Activated naive CD4-positive, alpha-beta T cell treated with anti-CD3 and anti-CD28 coated beads, Interleukin-2, amount 10 ng/mL, durations not matched to agents 7 days and 5 days (primary cell): ENCODE measurements around the gene ENDOG.
"Not testable (repeated sequence)": the region's sequence is repeated elsewhere in the genome, so short reads cannot be mapped to it uniquely, and the experiment has no call there.

ENCODE experiments used
- CTCF ChIA-PET: fragments of 350-600 bp; sonication (Branson Sonifier 250); formaldehyde crosslinking; loops from one replicate; lab custom pipeline; 2021; ENCODE audit warnings: antibody characterized with exemption; lab: Charles Lee
- DNase-seq: peaks from one replicate; pipeline ENCODE4 v3.0.0-alpha.2; 2020
- H3K27ac Mint-ChIP-seq: one replicate; pipeline ENCODE4 v1.8.0; 2021; ENCODE audit warnings: mild to moderate bottlenecking, moderate library complexity, mixed read lengths
- H3K27me3 Mint-ChIP-seq: one replicate; pipeline ENCODE4 v1.8.0; 2021; ENCODE audit warnings: mild to moderate bottlenecking, mixed read lengths
- H3K36me3 Mint-ChIP-seq: one replicate; pipeline ENCODE4 v1.8.0; 2021; ENCODE audit warnings: mixed read lengths
- H3K4me1 Mint-ChIP-seq: one replicate; pipeline ENCODE4 v1.8.0; 2021; ENCODE audit warnings: mixed read lengths
- H3K4me3 Mint-ChIP-seq: one replicate; pipeline ENCODE4 v1.8.0; 2021; ENCODE audit warnings: mild to moderate bottlenecking, moderate library complexity, mixed read lengths
- H3K9me3 Mint-ChIP-seq: one replicate; pipeline ENCODE4 v1.8.0; 2021; ENCODE audit warnings: mixed read lengths

ENDOG gene

DNA sequence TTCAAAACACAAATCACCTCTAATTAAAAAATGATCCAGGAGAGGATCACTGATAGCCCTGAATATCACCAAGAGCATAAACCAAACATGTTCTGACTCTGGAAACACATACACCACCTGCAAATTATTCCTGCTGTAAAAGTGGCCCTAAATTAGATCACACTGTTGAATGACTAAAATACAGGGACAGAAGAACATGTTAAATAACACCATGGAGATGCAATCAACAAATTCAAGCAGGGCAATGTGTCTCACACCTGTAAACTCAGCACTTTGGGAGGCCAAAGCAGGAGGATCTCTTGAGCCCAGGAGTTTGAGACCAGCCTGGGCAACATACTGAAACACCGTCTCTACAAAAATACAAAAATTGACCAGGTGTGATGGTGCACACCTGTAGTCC lies 29.5 kb downstream of the ENDOG start:
- CTCF ChIA-PET: no interaction called here
- Mint-ChIP-seq H3K4me1 (no peaks in the 10 kb centered on the region), H3K9me3 (peaks cover 20% of the 10 kb centered on the region), H3K4me3 (no peak overlapping the region), H3K27ac (no peak overlapping the region), H3K27me3 (no peaks in the 10 kb centered on the region), H3K36me3 (peaks cover 17% of the 10 kb centered on the region)
- DNase-seq: no peak

DNA sequence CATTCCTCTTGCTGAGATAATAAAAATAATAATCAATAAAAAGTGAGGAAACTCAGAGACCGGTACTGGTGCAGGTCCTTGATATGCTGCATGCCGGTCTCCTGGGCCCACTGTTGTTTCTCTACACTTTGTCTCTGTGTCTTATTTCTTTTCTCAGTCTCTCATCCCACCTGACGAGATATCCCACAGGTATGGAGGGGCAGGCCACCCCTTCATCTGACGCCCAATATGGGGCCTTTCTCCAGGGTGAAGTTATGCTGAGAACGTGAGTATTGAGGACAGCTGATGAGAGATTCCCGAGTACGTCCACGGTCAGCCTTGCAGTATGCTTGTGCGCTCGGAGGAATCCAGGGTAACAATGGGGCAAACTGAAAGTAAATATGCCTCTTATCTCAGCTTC lies 32.7 kb downstream of the ENDOG start:
- H3K27ac Mint-ChIP-seq: not testable (repeated sequence)

DNA sequence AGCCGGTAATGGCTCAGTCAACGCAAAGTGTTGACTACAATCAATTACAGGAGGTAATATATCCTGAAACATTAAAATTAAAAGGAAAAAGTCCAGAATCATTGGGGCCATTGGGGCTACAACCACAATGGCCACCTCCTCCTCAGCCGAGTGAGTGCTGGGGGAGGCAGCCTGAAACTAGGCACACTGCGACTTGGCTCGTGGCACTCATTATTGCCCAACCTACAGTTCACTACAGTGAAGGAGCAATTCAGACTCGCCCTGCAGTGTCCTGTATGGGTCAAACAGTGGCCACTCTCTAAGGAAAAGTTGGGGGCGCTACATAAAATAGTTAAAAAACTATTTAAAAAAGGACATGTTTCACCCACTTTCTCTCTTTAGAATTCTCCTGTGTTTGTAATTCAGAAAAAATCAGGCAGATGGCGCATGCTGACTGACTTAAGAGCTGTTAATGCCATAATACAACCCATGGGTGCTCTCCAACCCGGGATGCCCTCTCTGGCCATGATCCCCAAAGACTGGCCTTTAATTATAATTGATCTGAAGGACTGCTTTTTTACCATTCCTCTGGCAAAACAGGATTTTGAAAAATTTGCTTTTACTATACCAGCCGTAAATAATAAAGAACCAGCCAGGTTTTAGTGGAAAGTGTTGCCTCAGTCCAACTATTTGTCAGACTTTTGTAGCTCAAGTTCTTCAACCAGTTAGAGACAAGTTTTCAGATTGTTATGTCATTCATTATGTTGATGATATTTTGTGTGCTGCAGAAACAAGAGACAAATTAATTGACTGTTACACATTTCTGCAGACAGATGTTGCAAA lies 33.7 kb downstream of the ENDOG start:
- not testable (repeated sequence) for H3K27ac Mint-ChIP-seq, H3K4me1 Mint-ChIP-seq, H3K4me3 Mint-ChIP-seq, H3K27me3 Mint-ChIP-seq
- H3K36me3 Mint-ChIP-seq: peaks cover 15% of the 10 kb centered on the region
- DNase-seq: peak; percentile 43
- H3K9me3 Mint-ChIP-seq: peaks cover 20% of the 10 kb centered on the region
- CTCF ChIA-PET: interaction anchor here (0.6 to 1.7 kb wide), 6 partner anchors 8 to 280 kb away, joined by 3 to 8 read pairs (median 4); no protein-coding TSS in a partner anchor

More for the DNA sequence above, 32.7 kb downstream of the ENDOG start:
- not testable (repeated sequence) for H3K27me3 Mint-ChIP-seq, DNase-seq, H3K4me3 Mint-ChIP-seq, H3K4me1 Mint-ChIP-seq
- Mint-ChIP-seq H3K9me3 (peaks cover 20% of the 10 kb centered on the region), H3K36me3 (peaks cover 15% of the 10 kb centered on the region)
- CTCF ChIA-PET: interaction anchor here (0.9 to 1.7 kb wide), 2 partner anchors 76 to 78 kb away, joined by 4 to 8 read pairs; no protein-coding TSS in a partner anchor

DNA sequence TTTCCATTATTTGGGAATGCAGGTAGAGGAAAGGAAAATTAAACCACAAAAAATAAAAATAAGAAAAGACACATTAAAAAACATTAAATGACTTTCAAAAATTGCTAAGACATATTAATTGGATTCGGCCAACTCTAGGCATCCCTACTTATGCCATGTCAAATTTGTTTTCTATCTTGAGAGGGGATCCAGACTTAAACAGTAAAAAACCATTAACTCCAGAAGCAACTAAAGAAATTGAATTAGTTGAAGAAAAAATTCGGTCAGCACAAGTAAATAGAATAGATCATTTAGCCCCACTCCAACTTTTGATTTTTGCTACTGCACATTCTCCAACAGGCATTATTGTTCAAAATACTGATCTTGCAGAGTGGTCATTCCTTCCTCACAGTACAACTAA lies 34.3 kb downstream of the ENDOG start:
- not testable (repeated sequence) for H3K4me3 Mint-ChIP-seq, H3K4me1 Mint-ChIP-seq, DNase-seq, H3K27me3 Mint-ChIP-seq, H3K27ac Mint-ChIP-seq
- CTCF ChIA-PET: interaction anchor here (0.6 to 1.7 kb wide), 4 partner anchors 9 to 279 kb away, joined by 3 to 8 read pairs (median 5); no protein-coding TSS in a partner anchor
- Mint-ChIP-seq H3K9me3 (peaks cover 19% of the 10 kb centered on the region), H3K36me3 (peaks cover 15% of the 10 kb centered on the region)

DNA sequence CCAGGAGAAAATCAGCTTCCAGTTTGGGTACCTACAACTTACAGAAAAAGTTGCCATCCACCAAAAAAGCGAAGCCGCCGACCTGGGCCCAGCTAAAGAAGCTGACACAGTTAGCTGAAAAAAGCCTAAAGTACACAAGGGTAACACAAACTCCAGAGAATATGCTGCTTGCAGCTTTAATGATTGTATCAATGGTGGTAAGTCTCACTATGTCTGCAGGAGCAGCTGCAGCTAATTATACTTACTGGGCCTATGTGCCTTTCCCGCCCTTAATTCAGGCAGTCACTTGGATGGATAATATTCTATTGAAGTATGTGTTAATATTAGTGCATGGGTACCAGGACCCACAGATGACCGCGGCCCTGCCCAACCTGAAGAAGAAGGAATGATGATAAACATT lies 36.2 kb downstream of the ENDOG start:
- CTCF ChIA-PET: interaction anchor here (1.9 kb wide), 1 partner anchor 74 kb away, joined by 6 read pairs; no protein-coding TSS in a partner anchor
- not testable (repeated sequence) for H3K4me1 Mint-ChIP-seq, DNase-seq, H3K27ac Mint-ChIP-seq, H3K27me3 Mint-ChIP-seq, H3K4me3 Mint-ChIP-seq
- Mint-ChIP-seq H3K9me3 (peaks cover 17% of the 10 kb centered on the region), H3K36me3 (peaks cover 14% of the 10 kb centered on the region)

DNA sequence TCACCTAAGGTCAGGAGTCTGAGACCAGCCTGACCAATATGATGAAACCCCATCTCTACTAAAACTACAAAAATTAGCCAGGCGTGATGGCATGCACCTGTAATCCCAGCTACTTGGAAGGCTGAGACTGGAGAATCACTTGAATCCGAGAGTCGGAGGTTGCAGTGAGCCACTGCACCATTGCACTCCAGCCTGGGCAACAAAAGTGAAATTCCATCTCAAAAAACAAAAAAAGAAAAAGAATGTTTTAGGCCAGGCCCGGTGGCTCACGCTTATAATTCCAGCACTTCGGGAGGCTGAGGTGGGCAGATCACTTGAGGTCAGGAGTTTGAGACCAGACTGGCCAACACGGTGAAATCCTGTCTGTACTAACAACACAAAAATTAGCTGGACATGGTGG lies 40.2 kb downstream of the ENDOG start:
- not testable (repeated sequence) for H3K27me3 Mint-ChIP-seq, H3K27ac Mint-ChIP-seq, H3K4me3 Mint-ChIP-seq, DNase-seq, H3K9me3 Mint-ChIP-seq, H3K36me3 Mint-ChIP-seq
- CTCF ChIA-PET: interaction anchor here (9.4 kb wide), 1 partner anchor 69 kb away, joined by 153 read pairs; no protein-coding TSS in a partner anchor
- H3K4me1 Mint-ChIP-seq: peaks cover 12% of the 10 kb centered on the region

DNA sequence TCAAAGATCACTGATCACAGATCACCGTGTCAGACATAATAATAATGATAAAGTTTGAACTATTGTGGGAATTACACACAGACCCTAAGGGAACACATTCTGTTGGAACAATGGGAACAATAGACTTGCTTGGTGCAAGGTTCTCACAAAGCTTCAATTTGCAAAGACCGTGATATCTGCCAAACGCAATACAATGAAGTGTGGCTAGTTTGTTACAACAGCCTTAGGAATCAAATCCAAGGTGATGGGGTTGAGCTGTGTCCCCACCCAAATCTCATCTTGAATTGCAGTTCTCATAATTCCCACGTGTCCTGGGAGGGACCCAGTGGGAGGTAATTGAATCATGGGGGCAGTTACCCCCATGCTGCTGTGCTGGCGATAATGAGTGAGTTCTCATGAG lies 42.6 kb downstream of the ENDOG start:
- Mint-ChIP-seq H3K4me1 (peaks cover 21% of the 10 kb centered on the region), H3K27ac (no peak overlapping the region), H3K9me3 (no peaks in the 10 kb centered on the region), H3K36me3 (no peaks in the 10 kb centered on the region), H3K4me3 (no peak overlapping the region), H3K27me3 (no peaks in the 10 kb centered on the region)
- no peak for DNase-seq
- CTCF ChIA-PET: interaction anchor here (1.4 to 9.4 kb wide), 4 partner anchors 10 to 74 kb away, joined by 3 to 153 read pairs (median 14); no protein-coding TSS in a partner anchor

DNA sequence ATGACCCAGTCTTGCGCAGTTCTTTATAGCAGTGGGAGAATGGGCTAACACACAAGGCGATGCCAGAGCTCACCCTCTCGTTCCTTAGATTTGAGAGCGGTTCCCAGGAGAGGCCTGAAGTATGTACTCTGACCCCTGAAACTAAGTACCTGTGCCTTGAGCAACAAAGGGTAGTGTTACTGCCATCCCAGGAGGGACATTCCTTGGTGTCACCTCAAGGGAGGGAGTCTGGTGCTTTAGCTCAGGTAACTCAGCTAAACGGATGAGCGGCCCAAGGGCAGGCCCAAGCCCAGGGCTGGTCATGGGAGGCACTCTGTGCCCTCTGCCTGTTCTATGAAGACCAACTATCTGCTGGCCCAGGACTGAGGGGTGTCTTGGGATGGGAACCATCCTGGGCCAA lies 43.2 kb downstream of the ENDOG start:
- no peak overlapping the region for H3K27ac Mint-ChIP-seq
- H3K4me3 Mint-ChIP-seq: no peak overlapping the region
- H3K36me3 Mint-ChIP-seq: no peaks in the 10 kb centered on the region
- H3K9me3 Mint-ChIP-seq: no peaks in the 10 kb centered on the region
- DNase-seq: no peak
- peaks cover 22% of the 10 kb centered on the region for H3K4me1 Mint-ChIP-seq
- CTCF ChIA-PET: interaction anchor here (1.0 to 9.4 kb wide), 6 partner anchors 9 to 157 kb away, joined by 3 to 153 read pairs (median 5); no protein-coding TSS in a partner anchor
- no peaks in the 10 kb centered on the region for H3K27me3 Mint-ChIP-seq

DNA sequence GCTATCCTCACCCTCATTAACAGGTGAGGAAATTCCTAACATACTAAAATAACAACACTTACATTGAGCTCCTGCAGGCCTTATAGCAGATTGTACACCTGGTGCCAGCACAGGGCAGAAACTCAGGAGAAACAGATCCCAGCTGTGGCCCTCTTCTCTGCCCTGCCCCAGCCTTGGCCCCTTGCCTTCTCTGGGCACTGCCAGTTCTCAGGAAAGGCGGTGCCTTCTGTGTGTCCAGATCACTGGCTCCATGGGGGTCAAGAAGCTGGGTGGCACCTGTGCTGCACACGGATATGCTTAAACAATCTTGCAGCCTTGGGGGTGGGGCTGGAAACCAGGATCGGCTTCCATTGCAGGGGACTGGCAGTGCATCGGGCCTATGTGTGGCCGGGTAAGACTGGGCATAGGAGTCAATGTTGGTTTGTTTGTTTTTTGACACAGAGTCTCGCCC lies 44.1 kb downstream of the ENDOG start:
- Mint-ChIP-seq H3K27me3 (no peaks in the 10 kb centered on the region), H3K36me3 (no peaks in the 10 kb centered on the region), H3K27ac (peak overlapping the region; percentile 14), H3K9me3 (no peaks in the 10 kb centered on the region), H3K4me1 (peaks cover 22% of the 10 kb centered on the region), H3K4me3 (no peak overlapping the region)
- CTCF ChIA-PET: interaction anchor here (0.7 to 9.4 kb wide), 6 partner anchors 10 to 156 kb away, joined by 3 to 153 read pairs (median 5); no protein-coding TSS in a partner anchor
- DNase-seq: no peak

DNA sequence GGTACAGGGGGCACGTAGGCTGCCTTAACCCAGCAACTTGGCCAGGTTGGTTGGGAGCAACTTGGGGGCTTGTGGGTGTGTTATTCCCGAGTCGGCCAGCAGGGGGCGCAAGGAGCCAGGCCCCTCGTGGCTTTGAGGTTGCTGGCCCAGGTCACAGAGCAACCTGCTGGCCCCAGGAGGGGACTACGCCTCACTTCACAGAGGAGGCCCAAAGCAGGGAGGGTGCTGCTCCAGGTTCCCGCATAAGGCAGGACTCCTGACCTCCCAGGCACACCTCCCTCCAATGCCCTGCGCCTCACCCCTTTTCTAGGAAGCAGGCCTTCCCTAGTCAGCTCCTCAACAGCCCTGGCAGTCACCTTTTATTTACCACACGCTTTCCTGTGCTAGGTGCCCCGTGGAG lies 45.3 kb downstream of the ENDOG start:
- Mint-ChIP-seq H3K4me3 (no peak overlapping the region), H3K27ac (peak overlapping the region; percentile 70), H3K4me1 (peaks cover 22% of the 10 kb centered on the region), H3K27me3 (no peaks in the 10 kb centered on the region), H3K9me3 (no peaks in the 10 kb centered on the region), H3K36me3 (no peaks in the 10 kb centered on the region)
- DNase-seq: peak; percentile 91
- CTCF ChIA-PET: interaction anchor here (1.2 to 9.4 kb wide), 5 partner anchors 12 to 79 kb away, joined by 4 to 153 read pairs (median 4); partner anchors contain the start of gene ENDOG

DNA sequence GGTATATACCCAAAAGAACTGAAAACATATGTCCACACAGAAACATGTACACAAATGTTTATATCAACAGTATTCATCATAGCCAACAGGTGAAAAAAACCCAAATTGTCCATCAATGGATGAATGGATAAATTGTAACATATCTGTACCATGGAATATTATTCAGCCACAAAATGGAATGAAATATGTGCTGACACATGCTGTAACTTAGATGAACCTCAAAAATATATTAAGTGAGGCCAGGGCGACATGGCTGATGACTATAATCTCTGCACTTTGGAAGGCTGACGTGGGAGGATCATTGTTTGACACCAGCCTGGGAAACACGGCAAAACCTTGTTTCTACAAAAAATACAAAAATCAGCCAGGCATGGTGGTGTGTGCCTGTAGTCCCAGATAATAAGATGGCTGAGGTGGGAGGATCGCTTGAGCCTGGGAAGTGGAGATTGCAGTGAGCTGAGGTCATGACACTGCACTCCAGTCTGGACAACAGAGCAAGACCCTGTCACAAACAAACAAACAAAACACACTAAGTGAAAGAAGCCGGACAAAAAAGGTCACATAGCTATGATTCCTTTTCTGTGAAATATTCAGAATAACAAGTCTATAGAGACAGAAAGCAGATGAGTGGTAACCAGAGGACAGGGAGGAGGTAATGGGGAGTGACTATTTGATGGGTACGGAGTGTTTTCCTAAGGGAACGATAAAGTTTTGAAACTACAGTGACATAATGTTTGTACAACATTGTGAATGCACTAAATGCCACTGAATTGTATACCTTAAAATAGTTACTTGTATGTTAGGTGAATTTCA lies 52.0 kb downstream of the ENDOG start:
- Mint-ChIP-seq H3K9me3 (no peaks in the 10 kb centered on the region), H3K4me1 (peaks cover 8% of the 10 kb centered on the region), H3K4me3 (no peak overlapping the region), H3K27me3 (no peaks in the 10 kb centered on the region), H3K27ac (no peak overlapping the region), H3K36me3 (no peaks in the 10 kb centered on the region)
- CTCF ChIA-PET: interaction anchor here (1.5 to 1.8 kb wide), 2 partner anchors 9 to 58 kb away, joined by 3 to 10 read pairs; no protein-coding TSS in a partner anchor
- DNase-seq: no peak

DNA sequence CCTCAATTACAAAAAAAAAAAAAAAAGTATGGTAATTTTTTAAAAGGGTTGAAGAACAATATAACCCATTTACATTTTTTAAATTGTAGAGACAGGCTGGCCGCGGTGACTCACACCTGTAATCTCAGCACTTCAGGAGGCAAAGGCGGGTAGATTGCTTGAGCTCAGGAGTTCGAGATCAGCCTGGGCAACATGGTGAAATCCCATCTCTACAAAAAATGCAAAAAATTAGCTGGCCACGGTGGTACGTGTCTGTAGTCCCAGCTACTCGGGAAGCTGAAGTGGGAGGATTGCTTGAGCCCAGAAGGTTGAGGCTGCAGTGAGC lies 52.6 kb downstream of the ENDOG start:
- CTCF ChIA-PET: interaction anchor here (1.5 to 1.8 kb wide), 2 partner anchors 10 to 58 kb away, joined by 3 to 10 read pairs; no protein-coding TSS in a partner anchor
- not testable (repeated sequence) for H3K4me3 Mint-ChIP-seq, H3K9me3 Mint-ChIP-seq, H3K27ac Mint-ChIP-seq, H3K27me3 Mint-ChIP-seq, DNase-seq, H3K4me1 Mint-ChIP-seq, H3K36me3 Mint-ChIP-seq
